GM19463 (cell line): ENCODE results near the gene ELFN1.

ENCODE experiments used
- ATAC-seq: cut with Tn5 transposase; IDR thresholded peaks from one replicate; pipeline ENCODE4 v1.9.1; 2021; ENCODE audit warnings: mild to moderate bottlenecking, moderate library complexity; ENCODE audit not compliant: unreplicated experiment

ELFN1 gene

GRCh38 chr7:1739593-1739992, 69.5 kb downstream of the ELFN1 start:
- no peak for ATAC-seq

- ATAC-seq, result no peak
Measured at GRCh38 chr7:1740214-1740613, 70.1 kb downstream of the ELFN1 start.

GRCh38 chr7:1741246-1741645, 71.2 kb downstream of the ELFN1 start:
- ATAC-seq, result no peak

- ATAC-seq, result no peak
Measured at GRCh38 chr7:1741751-1742554, 71.9 kb downstream of the ELFN1 start.

GRCh38 chr7:1742555-1743303, 72.7 kb downstream of the ELFN1 start:
- no peak for ATAC-seq

- no peak for ATAC-seq
Measured at GRCh38 chr7:1743481-1744230, 73.6 kb downstream of the ELFN1 start.

- no peak for ATAC-seq
Measured at GRCh38 chr7:1744296-1745017, 74.4 kb downstream of the ELFN1 start.

- no peak for ATAC-seq
Measured at GRCh38 chr7:1745018-1745532, 75.0 kb downstream of the ELFN1 start.

GRCh38 chr7:1745576-1746490, 75.8 kb downstream of the ELFN1 start:
- ATAC-seq, result no peak

- ATAC-seq, result no peak
Measured at GRCh38 chr7:1746491-1746975, 76.5 kb downstream of the ELFN1 start.

- ATAC-seq, result no peak
Measured at GRCh38 chr7:1747004-1747801, 77.1 kb downstream of the ELFN1 start.

- no peak for ATAC-seq
Measured at GRCh38 chr7:1748076-1748838, 78.2 kb downstream of the ELFN1 start.

GRCh38 chr7:1748839-1749173, 78.7 kb downstream of the ELFN1 start:
- ATAC-seq, result no peak

GRCh38 chr7:1749351-1749863, 79.3 kb downstream of the ELFN1 start:
- no peak for ATAC-seq

GRCh38 chr7:1749864-1750466, 79.9 kb downstream of the ELFN1 start:
- ATAC-seq, result no peak

- no peak for ATAC-seq
Measured at GRCh38 chr7:1750541-1751021, 80.5 kb downstream of the ELFN1 start.

- ATAC-seq, result no peak
Measured at GRCh38 chr7:1752111-1752510, 82.0 kb downstream of the ELFN1 start.
